Ovary (tissue), 9 donors: ENCODE data around the gene FBXW8. TPM values are rescaled to one million over a fixed set of nuclear protein-coding genes. Genes with fewer than 3 reads are reported as not detected.

Source experiments
- DNase-seq, 5 donors: peaks; one replicate each; pipeline ENCODE4 v3.0.0-alpha.2; 2019 to 2020
- H3K27ac ChIP-seq, 2 donors: fragments of 200-600 bp; one replicate each; pipeline versions ENCODE4 v1.5.1 to v1.8.0; 2019 to 2022
- H3K27me3 ChIP-seq: fragments of 200-600 bp; one replicate; pipeline ENCODE4 v1.8.0; 2022
- H3K36me3 ChIP-seq: fragments of 200-600 bp; sonication (generic); one replicate; pipeline ENCODE4 v1.5.1; 2019
- H3K4me1 ChIP-seq: one replicate; pipeline ENCODE4 v1.8.1; 2013; ENCODE audit warnings: mild to moderate bottlenecking, moderate library complexity; ENCODE audit not compliant: insufficient read depth
- H3K4me3 ChIP-seq: fragments of 200-600 bp; sonication (generic); one replicate; pipeline ENCODE4 v1.5.1; 2017
- H3K9me3 ChIP-seq, 2 donors: fragments of 200-600 bp in 1 of 2; sonication (generic) in 1 of 2; one replicate each; pipeline versions ENCODE4 v1.5.1 to v1.8.1; 2013 to 2019; ENCODE audit warnings: mild to moderate bottlenecking in 1 of 2, moderate library complexity in 1 of 2
- EP300 ChIP-seq: sonication (generic); formaldehyde crosslinking; IDR thresholded peaks from one replicate; pipeline ENCODE4 v1.6.1; 2017; ENCODE audit warnings: antibody characterized with exemption
- POLR2A ChIP-seq: fragments of 450-650 bp; IDR thresholded peaks from one replicate; pipeline ENCODE4 v1.6.1; 2017; ENCODE audit warnings: antibody characterized with exemption, mild to moderate bottlenecking, moderate library complexity
- WGBS, 3 donors: extraction: QIAGEN DNeasy Blood & Tissue Kit in 1 of 3; methylation state at CpG; one replicate each; pipeline versions ENCODE4 v1.1.5 to v1.1.7; 2013 to 2017; 5-methylcytosine and 5-hydroxymethylcytosine counted together
- intact Hi-C, 4 donors: fragments of 100-400 bp; cut with DNase I; formaldehyde crosslinking; loops; one replicate each; pipeline versions ENCODE4 v1.11.0 to v1.15.1; 2022 to 2023
- polyA plus RNA-seq, 2 donors: library from polyadenylated mRNA; stranded (reverse); fragments of 200-250 nt in 1 of 2; fragments of 350-450 nt in 1 of 2; fragmentation: Illumina TruSeq in 1 of 2; extraction: RNeasy Lipid Tissue Mini Kit (QIAGEN cat#74804) in 1 of 2; gene quantifications; one replicate each; pipeline ENCODE4 v1.2.3, GENCODE V29; 2013 to 2014
- total RNA-seq, 7 donors: library from RNA; depleted of rRNA in 2 of 7; stranded (reverse); fragments of >200 nt in 2 of 7; fragmentation: NEBNext Ultra II Directional in 3 of 7; extraction: Animal tissue kit (Norgen Biotek cat#: 25700) in 3 of 7; gene quantifications; one replicate each; pipeline versions ENCODE4 v1.1.0 to v1.2.4, GENCODE V29; 2016 to 2023
- TF ChIP-seq, protein P1 (sequence below), 3 donors: fragments of 450-650 bp in 2 of 3; fragments of 200-600 bp in 1 of 3; IDR thresholded peaks; one replicate each; pipeline versions ENCODE4 v1.5.1 to v1.8.0; 2016 to 2022; ENCODE audit warnings: antibody characterized with exemption in 3 of 3, mild to moderate bottlenecking in 1 of 3
- donor health status: DM: no; HTN: no; CAD: no; lungs with moderate emphysema.
- donor health status: DM: no; HTN: no; CAD: no.
- donor health status: Bipolar disorder and iron deficiency.
- donor health status: DM: yes; HTN: yes; CAD: no.
- donor health status: DM: no; HTN: no; CAD: no.
- donor health status: DM: yes; HTN: yes; CAD: no.

The FBXW8 gene
- total and polyA plus RNA-seq, 9 donors, result 7.4 to 23.1 (median 16.6) TPM

DNA sequence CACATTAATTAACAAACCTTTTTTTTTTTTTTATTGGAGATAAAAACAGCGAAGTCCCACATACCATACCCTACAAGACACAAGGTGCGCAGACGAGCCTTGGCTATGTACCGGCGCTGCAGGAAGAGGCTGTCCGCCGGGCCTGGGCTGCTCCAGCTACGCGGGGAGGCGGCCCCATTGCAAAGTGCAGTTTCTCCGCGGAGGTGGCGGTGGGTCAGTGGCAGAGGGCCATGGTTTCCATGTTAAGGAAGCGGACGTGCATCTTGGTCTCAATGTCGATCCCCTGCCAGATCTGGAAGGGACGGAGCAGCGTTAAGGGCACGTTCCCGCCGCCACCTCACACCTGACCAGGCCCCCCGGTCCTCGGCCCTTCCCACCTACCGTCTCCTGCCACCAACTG, 128.2 kb downstream of the FBXW8 start:
- DNase-seq, result no peak
- no peak overlapping the region for H3K27ac ChIP-seq
- TF ChIP-seq, protein P1, sequence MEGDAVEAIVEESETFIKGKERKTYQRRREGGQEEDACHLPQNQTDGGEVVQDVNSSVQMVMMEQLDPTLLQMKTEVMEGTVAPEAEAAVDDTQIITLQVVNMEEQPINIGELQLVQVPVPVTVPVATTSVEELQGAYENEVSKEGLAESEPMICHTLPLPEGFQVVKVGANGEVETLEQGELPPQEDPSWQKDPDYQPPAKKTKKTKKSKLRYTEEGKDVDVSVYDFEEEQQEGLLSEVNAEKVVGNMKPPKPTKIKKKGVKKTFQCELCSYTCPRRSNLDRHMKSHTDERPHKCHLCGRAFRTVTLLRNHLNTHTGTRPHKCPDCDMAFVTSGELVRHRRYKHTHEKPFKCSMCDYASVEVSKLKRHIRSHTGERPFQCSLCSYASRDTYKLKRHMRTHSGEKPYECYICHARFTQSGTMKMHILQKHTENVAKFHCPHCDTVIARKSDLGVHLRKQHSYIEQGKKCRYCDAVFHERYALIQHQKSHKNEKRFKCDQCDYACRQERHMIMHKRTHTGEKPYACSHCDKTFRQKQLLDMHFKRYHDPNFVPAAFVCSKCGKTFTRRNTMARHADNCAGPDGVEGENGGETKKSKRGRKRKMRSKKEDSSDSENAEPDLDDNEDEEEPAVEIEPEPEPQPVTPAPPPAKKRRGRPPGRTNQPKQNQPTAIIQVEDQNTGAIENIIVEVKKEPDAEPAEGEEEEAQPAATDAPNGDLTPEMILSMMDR (IDR thresholded peaks at IDR 0.05), result no peak
- TF ChIP-seq EP300 (no peak), POLR2A (no peak)
- H3K27me3 ChIP-seq, result no peaks in the 10 kb centered on the region
- no peaks in the 10 kb centered on the region for H3K36me3 ChIP-seq
- intact Hi-C loops, result loop anchor here in 1 of 4 donors (10.0 kb wide), 1 partner anchor 106 kb away; no protein-coding TSS in a partner anchor
- H3K9me3 ChIP-seq, result no peaks in the 10 kb centered on the region
- H3K4me3 ChIP-seq, result no peak overlapping the region
- 93 to 94% (median 94%) methylated on average over 24 of the region's 24 CpGs for WGBS, 3 donors
- peaks cover 7% of the 10 kb centered on the region for H3K4me1 ChIP-seq

DNA sequence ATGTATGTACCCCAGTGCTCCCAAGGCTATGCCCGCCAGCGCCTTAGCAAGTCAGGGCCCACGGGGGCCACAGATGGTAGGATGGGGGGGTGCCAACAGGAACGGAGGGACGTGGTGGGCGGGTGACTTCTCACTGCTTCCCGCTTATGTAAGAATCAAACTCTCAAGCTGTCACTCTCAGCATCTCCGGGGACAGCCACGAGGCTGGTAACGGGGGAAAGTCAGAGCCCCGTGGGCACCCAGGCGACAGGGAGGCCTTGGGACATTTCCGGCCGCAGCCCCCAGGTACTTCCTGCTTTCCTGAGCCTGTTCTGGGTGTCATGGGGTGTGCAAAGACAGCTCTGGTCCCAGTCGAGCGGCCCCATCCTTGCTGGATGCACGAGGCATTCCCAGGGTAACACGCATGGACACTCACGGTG, 129.2 kb downstream of the FBXW8 start:
- TF ChIP-seq EP300 (no peak), POLR2A (no peak)
- TF ChIP-seq, protein P1 (IDR thresholded peaks at IDR 0.05), result no peak
- Histone ChIP-seq H3K4me3 (no peak overlapping the region), H3K27ac (no peak overlapping the region), H3K9me3 (no peaks in the 10 kb centered on the region), H3K27me3 (no peaks in the 10 kb centered on the region), H3K36me3 (no peaks in the 10 kb centered on the region), H3K4me1 (no peaks in the 10 kb centered on the region)
- intact Hi-C loops, result loop anchor here in 1 of 4 donors (10.0 kb wide), 1 partner anchor 105 kb away; no protein-coding TSS in a partner anchor
- no peak for DNase-seq
- 88 to 94% (median 92%) methylated on average over 19 of the region's 19 CpGs for WGBS, 3 donors

DNA sequence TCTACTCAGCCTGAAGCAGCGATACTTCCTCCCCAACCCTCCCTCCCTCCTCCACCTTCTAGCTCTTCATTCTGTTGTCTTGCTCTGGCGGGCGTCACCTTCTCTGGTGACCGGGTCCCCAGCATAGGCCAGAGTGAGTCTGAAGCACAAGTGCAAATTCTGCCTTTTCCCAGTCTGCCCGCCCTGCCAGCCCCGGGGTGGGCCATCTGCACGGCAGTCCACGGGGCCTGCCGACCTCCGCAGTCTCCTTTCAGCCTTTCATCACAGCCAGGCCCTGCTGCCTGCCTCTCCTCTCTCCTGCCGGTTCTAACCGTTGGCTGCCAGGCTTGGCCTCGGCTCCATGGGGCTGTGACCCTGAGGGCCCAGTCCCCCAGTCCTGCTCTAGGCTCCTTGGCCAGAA, 129.7 kb downstream of the FBXW8 start:
- DNase-seq, result no peak
- no peak overlapping the region for H3K27ac ChIP-seq
- no peaks in the 10 kb centered on the region for H3K9me3 ChIP-seq
- H3K4me3 ChIP-seq, result no peak overlapping the region
- no peaks in the 10 kb centered on the region for H3K36me3 ChIP-seq
- no peaks in the 10 kb centered on the region for H3K4me1 ChIP-seq
- intact Hi-C loops, result no loop called here
- no peaks in the 10 kb centered on the region for H3K27me3 ChIP-seq
- TF ChIP-seq, protein P1 (IDR thresholded peaks at IDR 0.05), result no peak
- no peak for TF ChIP-seq POLR2A
- TF ChIP-seq EP300, result no peak
- WGBS, 3 donors, result 86 to 92% (median 86%) methylated on average over 13 of the region's 13 CpGs

DNA sequence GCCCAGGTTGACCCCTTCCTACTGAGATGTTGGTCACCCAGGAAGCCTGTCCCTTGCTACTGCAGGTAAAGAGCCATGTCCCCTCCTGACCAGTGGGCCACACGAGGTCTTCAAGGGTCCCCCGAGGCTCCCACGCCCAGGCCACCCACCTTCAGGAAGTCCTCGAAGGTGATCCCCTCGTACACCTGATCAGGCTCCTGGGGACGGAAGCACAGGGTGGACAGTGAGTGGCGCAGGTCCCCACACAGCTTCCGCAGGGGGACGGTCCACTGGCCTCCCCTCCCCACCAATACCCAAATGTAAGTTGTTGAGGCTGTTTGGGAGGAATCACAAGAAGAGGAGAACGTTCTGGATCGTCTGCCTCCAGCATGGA, 131.0 kb downstream of the FBXW8 start:
- no peaks in the 10 kb centered on the region for H3K36me3 ChIP-seq
- TF ChIP-seq, protein P1 (IDR thresholded peaks at IDR 0.05), result no peak
- TF ChIP-seq EP300 (no peak), POLR2A (no peak)
- WGBS, 3 donors, result 89 to 95% (median 95%) methylated on average over 11 of the region's 11 CpGs
- H3K27ac ChIP-seq, result no peak overlapping the region
- H3K27me3 ChIP-seq, result no peaks in the 10 kb centered on the region
- intact Hi-C loops, result no loop called here
- no peak for DNase-seq
- H3K9me3 ChIP-seq, result no peaks in the 10 kb centered on the region
- no peaks in the 10 kb centered on the region for H3K4me1 ChIP-seq
- H3K4me3 ChIP-seq, result no peak overlapping the region
